Measurements from ENCODE around the gene NSMCE3. TPM values are rescaled to one million over a fixed set of nuclear protein-coding genes. Genes with fewer than 3 reads are reported as not detected.

The NSMCE3 gene
- total and polyA plus RNA-seq, 9 of the 15 experiments (the other 6 are each of a cell fraction or from before 2014, with no cell fraction given), result 0.92 to 8.4 (median 5.4) TPM

DNA sequence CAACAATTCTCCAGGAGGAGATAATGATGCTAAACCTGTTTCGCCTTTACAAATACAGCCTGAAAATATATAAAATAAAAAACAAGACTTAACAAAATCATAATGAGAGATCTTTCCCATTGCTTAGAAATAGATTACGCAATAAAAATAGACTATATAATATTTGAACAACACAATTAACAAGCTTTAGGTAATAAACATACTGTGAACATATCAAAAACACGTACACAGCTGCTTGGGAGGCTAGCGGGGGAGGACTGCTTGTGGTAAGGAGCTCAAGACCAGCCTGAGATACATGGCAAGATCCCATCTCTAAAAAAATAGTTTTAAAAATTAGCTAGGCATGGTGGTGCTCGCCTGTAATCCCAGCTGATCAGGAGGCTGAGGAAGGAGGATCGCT lies 8.7 kb downstream of the NSMCE3 start:
- WGBS (ENCODE audit: insufficient coverage, low coverage, missing lambda C conversion rate), result 5% methylated on average over 5 of the region's 6 CpGs
- no peak overlapping the region for H3K9ac ChIP-seq (ENCODE audit: insufficient read depth in 1 of 2, low read depth in 2 of 2, low read length in 2 of 2)

More for the DNA sequence above, 8.7 kb downstream of the NSMCE3 start:
- intact Hi-C loops (cut with micrococcal nuclease) (no loop called here), in situ Hi-C loops (cut with MboI) (no loop called here)
- ChIA-PET CTCF (ENCODE audit: low intra/inter-chr PET ratio) (no interaction called here), POLR2A (no interaction called here)
- DNase-seq (ENCODE audit: extremely low read depth in 1 of 4, low spot score in 3 of 4) (no peak), ATAC-seq (no peak), FAIRE-seq (no peak)
- no TSS peak for BruUV-seq (replicated peaks)
- no peaks in the 10 kb centered on the region for H3K9me3 ChIP-seq (replicated peaks; ENCODE audit: control insufficient read depth, insufficient read depth, low read depth, low read length)
- no peak overlapping the region for H3K4me3 ChIP-seq
- H3K4me1 ChIP-seq (replicated peaks in 1 of 2; ENCODE audit: control insufficient read depth in 2 of 2, insufficient read depth in 2 of 2, low read length in 2 of 2), result no peaks in the 10 kb centered on the region; a peak in 1 of 5 replicates
- H3K4me2 ChIP-seq (ENCODE audit: insufficient read depth, low read length), result no peak overlapping the region
- peaks cover 0 to 2% of the 10 kb centered on the region in 2 experiments; a peak in 1 of 5 replicates for H3K27me3 ChIP-seq (ENCODE audit: control insufficient read depth in 2 of 2, insufficient read depth in 2 of 2, low read length in 2 of 2)
- H3K9me1 ChIP-seq (ENCODE audit: control insufficient read depth, insufficient read depth, low read length), result no peaks in the 10 kb centered on the region
- H4K20me1 ChIP-seq (replicated peaks; ENCODE audit: control insufficient read depth, insufficient read depth, low read length), result no peaks in the 10 kb centered on the region
- no peaks in the 10 kb centered on the region for H3K79me2 ChIP-seq (ENCODE audit: control insufficient read depth, insufficient read depth, low read length)
- H3K36me3 ChIP-seq (ENCODE audit: control insufficient read depth, insufficient read depth, low read length), result no peaks in the 10 kb centered on the region
- no peak overlapping the region for H2AFZ ChIP-seq (ENCODE audit: low read depth, low read length)
- no peak overlapping the region for H3K27ac ChIP-seq (ENCODE audit: extremely low read depth, low read depth, low read length)
- TF ChIP-seq, protein P1, sequence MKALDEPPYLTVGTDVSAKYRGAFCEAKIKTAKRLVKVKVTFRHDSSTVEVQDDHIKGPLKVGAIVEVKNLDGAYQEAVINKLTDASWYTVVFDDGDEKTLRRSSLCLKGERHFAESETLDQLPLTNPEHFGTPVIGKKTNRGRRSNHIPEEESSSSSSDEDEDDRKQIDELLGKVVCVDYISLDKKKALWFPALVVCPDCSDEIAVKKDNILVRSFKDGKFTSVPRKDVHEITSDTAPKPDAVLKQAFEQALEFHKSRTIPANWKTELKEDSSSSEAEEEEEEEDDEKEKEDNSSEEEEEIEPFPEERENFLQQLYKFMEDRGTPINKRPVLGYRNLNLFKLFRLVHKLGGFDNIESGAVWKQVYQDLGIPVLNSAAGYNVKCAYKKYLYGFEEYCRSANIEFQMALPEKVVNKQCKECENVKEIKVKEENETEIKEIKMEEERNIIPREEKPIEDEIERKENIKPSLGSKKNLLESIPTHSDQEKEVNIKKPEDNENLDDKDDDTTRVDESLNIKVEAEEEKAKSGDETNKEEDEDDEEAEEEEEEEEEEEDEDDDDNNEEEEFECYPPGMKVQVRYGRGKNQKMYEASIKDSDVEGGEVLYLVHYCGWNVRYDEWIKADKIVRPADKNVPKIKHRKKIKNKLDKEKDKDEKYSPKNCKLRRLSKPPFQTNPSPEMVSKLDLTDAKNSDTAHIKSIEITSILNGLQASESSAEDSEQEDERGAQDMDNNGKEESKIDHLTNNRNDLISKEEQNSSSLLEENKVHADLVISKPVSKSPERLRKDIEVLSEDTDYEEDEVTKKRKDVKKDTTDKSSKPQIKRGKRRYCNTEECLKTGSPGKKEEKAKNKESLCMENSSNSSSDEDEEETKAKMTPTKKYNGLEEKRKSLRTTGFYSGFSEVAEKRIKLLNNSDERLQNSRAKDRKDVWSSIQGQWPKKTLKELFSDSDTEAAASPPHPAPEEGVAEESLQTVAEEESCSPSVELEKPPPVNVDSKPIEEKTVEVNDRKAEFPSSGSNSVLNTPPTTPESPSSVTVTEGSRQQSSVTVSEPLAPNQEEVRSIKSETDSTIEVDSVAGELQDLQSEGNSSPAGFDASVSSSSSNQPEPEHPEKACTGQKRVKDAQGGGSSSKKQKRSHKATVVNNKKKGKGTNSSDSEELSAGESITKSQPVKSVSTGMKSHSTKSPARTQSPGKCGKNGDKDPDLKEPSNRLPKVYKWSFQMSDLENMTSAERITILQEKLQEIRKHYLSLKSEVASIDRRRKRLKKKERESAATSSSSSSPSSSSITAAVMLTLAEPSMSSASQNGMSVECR (CRISPR knock-in tag; IDR thresholded peaks at IDR 0.05), result no peak
- TF ChIP-seq RBM25 (IDR thresholded peaks at IDR 0.05; ENCODE audit: low read depth, low read length, severe bottlenecking) (peak; percentile 13), ZNF311 (CRISPR knock-in tag; IDR thresholded peaks at IDR 0.05) (no peak), PHTF2 (CRISPR knock-in tag; IDR thresholded peaks at IDR 0.05) (no peak), CEBPB (tag; IDR thresholded peaks at IDR 0.05) (peak; percentile 83), CEBPG (CRISPR knock-in tag; IDR thresholded peaks at IDR 0.05) (no peak), CEBPG (tag; conservative IDR thresholded peaks at IDR 0.05 in 1 of 2, IDR thresholded peaks at IDR 0.05 in 1 of 2) (peak in 1 of 2 experiments; percentile 92; a peak in 3 of 4 replicates)
- TF ChIP-seq, protein P2, sequence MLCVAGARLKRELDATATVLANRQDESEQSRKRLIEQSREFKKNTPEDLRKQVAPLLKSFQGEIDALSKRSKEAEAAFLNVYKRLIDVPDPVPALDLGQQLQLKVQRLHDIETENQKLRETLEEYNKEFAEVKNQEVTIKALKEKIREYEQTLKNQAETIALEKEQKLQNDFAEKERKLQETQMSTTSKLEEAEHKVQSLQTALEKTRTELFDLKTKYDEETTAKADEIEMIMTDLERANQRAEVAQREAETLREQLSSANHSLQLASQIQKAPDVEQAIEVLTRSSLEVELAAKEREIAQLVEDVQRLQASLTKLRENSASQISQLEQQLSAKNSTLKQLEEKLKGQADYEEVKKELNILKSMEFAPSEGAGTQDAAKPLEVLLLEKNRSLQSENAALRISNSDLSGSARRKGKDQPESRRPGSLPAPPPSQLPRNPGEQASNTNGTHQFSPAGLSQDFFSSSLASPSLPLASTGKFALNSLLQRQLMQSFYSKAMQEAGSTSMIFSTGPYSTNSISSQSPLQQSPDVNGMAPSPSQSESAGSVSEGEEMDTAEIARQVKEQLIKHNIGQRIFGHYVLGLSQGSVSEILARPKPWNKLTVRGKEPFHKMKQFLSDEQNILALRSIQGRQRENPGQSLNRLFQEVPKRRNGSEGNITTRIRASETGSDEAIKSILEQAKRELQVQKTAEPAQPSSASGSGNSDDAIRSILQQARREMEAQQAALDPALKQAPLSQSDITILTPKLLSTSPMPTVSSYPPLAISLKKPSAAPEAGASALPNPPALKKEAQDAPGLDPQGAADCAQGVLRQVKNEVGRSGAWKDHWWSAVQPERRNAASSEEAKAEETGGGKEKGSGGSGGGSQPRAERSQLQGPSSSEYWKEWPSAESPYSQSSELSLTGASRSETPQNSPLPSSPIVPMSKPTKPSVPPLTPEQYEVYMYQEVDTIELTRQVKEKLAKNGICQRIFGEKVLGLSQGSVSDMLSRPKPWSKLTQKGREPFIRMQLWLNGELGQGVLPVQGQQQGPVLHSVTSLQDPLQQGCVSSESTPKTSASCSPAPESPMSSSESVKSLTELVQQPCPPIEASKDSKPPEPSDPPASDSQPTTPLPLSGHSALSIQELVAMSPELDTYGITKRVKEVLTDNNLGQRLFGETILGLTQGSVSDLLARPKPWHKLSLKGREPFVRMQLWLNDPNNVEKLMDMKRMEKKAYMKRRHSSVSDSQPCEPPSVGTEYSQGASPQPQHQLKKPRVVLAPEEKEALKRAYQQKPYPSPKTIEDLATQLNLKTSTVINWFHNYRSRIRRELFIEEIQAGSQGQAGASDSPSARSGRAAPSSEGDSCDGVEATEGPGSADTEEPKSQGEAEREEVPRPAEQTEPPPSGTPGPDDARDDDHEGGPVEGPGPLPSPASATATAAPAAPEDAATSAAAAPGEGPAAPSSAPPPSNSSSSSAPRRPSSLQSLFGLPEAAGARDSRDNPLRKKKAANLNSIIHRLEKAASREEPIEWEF (CRISPR knock-in tag; IDR thresholded peaks at IDR 0.05), result no peak

All from K562 (cell line).